DOHH2 (cell line): ENCODE data around the gene PBOV1.

ENCODE experiments used
- H3F3A ChIP-seq: fragments of 200-600 bp; sonication (generic), shearing (Covaris generic); 2 replicates; pipeline ENCODE4 v1.6.0; 2016; ENCODE audit warnings: antibody characterized with exemption, mild to moderate bottlenecking; ENCODE audit not compliant: control insufficient read depth, insufficient read depth
- H3K27ac ChIP-seq: fragments of 200-600 bp; sonication (generic); 2 replicates; pipeline ENCODE4 v1.5.1; 2014; ENCODE audit warnings: low read depth, mild to moderate bottlenecking, low read length, moderate library complexity
- H3K27me3 ChIP-seq: fragments of 200-600 bp; sonication (generic); 2 replicates; pipeline ENCODE4 v1.6.1; 2014; ENCODE audit warnings: mild to moderate bottlenecking, low read length, mixed read lengths; ENCODE audit not compliant: control insufficient read depth
- H3K36me3 ChIP-seq: fragments of 200-600 bp; sonication (generic); 2 replicates; pipeline ENCODE4 v1.6.1; 2014; ENCODE audit warnings: mild to moderate bottlenecking, low read length, moderate library complexity, mixed read lengths; ENCODE audit not compliant: control insufficient read depth
- H3K4me1 ChIP-seq: fragments of 200-600 bp; sonication (generic); 2 replicates; pipeline ENCODE4 v1.6.1; 2014; ENCODE audit warnings: mild to moderate bottlenecking, low read length, mixed read lengths; ENCODE audit not compliant: control insufficient read depth
- H3K4me2 ChIP-seq: fragments of 200-600 bp; sonication (generic); 2 replicates; pipeline ENCODE4 v1.6.0; 2014; ENCODE audit warnings: mild to moderate bottlenecking, low read length, moderate library complexity
- H3K4me3 ChIP-seq: fragments of 200-600 bp; sonication (generic); 2 replicates; pipeline ENCODE4 v1.5.1; 2014; ENCODE audit warnings: mild to moderate bottlenecking, low read length, mixed read lengths
- H3K79me2 ChIP-seq: fragments of 200-600 bp; sonication (generic); 2 replicates; pipeline ENCODE4 v1.6.1; 2014; ENCODE audit warnings: mild to moderate bottlenecking, low read length, mixed read lengths; ENCODE audit not compliant: control insufficient read depth
- H3K9me2 ChIP-seq: fragments of 200-600 bp; sonication (generic); replicated peaks from 2 replicates; pipeline ENCODE4 v1.6.1; 2014; ENCODE audit warnings: mild to moderate bottlenecking, low read length, mixed read lengths; ENCODE audit not compliant: control insufficient read depth
- H3K9me3 ChIP-seq: fragments of 200-600 bp; sonication (generic); 2 replicates; pipeline ENCODE4 v1.6.1; 2014; ENCODE audit warnings: antibody characterized with exemption, low read length, mixed read lengths; ENCODE audit not compliant: control insufficient read depth, insufficient read depth
- H4K20me1 ChIP-seq: fragments of 200-600 bp; sonication (generic); 2 replicates; pipeline ENCODE4 v1.6.0; 2014; ENCODE audit warnings: low read depth, mild to moderate bottlenecking, antibody characterized with exemption, low read length, moderate library complexity; ENCODE audit not compliant: control insufficient read depth, insufficient read depth
- EZH2phosphoT487 ChIP-seq: fragments of 200-600 bp; sonication (generic); IDR thresholded peaks from 2 replicates; pipeline ENCODE4 v1.6.1; 2017; ENCODE audit warnings: borderline replicate concordance, mild to moderate bottlenecking, antibody characterized with exemption, low read length, moderate library complexity, mixed read lengths
- TF ChIP-seq, protein P1 (sequence below): fragments of 200-600 bp; sonication (generic); IDR thresholded peaks from one replicate; pipeline ENCODE4 v1.5.1; 2014; ENCODE audit warnings: antibody characterized with exemption, mild to moderate bottlenecking, low read depth, low read length; ENCODE audit not compliant: poor library complexity, severe bottlenecking

PBOV1 gene

DNA sequence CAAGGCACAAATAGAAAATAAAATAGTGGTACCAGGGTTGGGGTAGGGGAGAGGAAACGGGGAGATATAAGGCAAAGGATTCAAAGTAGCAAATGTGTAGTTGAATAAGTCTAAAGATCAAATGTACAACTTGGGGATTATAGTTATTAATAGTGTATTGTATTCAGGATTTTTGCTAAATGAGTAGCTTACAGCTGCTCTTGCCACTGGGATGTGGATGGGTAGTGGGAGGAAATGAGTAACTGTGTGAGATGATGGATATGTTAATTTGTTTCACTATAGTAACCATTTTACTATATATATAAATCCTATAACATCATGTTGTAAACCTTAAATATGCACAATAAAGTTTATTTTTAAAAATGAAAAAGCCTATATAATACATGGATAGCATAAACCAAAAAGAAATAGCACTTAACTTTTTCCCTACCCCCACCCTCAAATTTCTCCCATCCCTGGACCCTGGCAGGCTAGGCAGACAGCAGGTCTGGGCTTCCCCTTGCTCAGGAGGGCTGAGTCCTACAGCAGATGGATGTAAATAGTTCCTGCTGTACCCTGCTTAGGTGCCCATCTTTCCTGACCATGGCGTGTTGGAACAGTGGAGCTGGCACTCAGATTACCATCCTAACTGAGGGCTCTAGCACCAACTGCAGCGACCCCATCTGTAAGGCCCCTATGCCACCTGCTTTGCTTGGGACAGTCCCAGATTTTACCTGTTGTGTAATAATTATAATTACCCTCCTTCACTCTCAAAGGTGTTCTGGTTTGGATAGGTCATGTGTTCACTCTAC, 28.6 kb upstream of the PBOV1 start:
- Histone ChIP-seq H3K4me3 (no peak overlapping the region), H3K4me2 (no peak overlapping the region), H3K36me3 (no peaks in the 10 kb centered on the region), H3K4me1 (no peaks in the 10 kb centered on the region), H3K9me2 (no peaks in the 10 kb centered on the region), H4K20me1 (no peaks in the 10 kb centered on the region), H3K27me3 (no peaks in the 10 kb centered on the region), H3K79me2 (no peaks in the 10 kb centered on the region), H3K27ac (no peak overlapping the region), H3K9me3 (no peaks in the 10 kb centered on the region), H3F3A (no peaks in the 10 kb centered on the region)
- TF ChIP-seq, protein P1, sequence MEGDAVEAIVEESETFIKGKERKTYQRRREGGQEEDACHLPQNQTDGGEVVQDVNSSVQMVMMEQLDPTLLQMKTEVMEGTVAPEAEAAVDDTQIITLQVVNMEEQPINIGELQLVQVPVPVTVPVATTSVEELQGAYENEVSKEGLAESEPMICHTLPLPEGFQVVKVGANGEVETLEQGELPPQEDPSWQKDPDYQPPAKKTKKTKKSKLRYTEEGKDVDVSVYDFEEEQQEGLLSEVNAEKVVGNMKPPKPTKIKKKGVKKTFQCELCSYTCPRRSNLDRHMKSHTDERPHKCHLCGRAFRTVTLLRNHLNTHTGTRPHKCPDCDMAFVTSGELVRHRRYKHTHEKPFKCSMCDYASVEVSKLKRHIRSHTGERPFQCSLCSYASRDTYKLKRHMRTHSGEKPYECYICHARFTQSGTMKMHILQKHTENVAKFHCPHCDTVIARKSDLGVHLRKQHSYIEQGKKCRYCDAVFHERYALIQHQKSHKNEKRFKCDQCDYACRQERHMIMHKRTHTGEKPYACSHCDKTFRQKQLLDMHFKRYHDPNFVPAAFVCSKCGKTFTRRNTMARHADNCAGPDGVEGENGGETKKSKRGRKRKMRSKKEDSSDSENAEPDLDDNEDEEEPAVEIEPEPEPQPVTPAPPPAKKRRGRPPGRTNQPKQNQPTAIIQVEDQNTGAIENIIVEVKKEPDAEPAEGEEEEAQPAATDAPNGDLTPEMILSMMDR, result no peak
- no peak for TF ChIP-seq EZH2phosphoT487

DNA sequence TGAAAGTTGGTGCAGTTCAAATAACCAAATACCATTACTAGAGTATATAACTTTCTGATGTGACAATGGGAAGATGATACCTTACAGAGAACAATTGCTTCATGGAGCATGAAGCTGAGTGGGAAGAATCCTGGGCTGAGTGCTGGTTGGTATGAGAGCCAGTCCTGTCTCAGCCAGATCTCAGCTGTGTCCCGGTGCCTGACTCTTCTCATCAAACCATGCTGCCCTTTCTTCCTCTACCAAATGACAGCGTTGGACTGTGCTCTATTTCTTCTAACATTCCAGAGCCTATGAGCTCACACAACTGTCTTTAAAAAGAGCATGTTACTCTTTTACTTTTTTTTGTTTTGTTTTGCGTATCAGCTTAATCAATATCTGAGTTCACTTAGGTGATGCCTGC, 27.5 kb upstream of the PBOV1 start:
- Histone ChIP-seq H3K9me2 (no peaks in the 10 kb centered on the region), H4K20me1 (no peaks in the 10 kb centered on the region), H3K27me3 (no peaks in the 10 kb centered on the region), H3K36me3 (no peaks in the 10 kb centered on the region), H3K4me3 (no peak overlapping the region), H3K9me3 (no peaks in the 10 kb centered on the region), H3F3A (no peaks in the 10 kb centered on the region), H3K4me1 (no peaks in the 10 kb centered on the region), H3K4me2 (no peak overlapping the region), H3K27ac (no peak overlapping the region), H3K79me2 (no peaks in the 10 kb centered on the region)
- TF ChIP-seq, protein P1, result no peak
- no peak for TF ChIP-seq EZH2phosphoT487

DNA sequence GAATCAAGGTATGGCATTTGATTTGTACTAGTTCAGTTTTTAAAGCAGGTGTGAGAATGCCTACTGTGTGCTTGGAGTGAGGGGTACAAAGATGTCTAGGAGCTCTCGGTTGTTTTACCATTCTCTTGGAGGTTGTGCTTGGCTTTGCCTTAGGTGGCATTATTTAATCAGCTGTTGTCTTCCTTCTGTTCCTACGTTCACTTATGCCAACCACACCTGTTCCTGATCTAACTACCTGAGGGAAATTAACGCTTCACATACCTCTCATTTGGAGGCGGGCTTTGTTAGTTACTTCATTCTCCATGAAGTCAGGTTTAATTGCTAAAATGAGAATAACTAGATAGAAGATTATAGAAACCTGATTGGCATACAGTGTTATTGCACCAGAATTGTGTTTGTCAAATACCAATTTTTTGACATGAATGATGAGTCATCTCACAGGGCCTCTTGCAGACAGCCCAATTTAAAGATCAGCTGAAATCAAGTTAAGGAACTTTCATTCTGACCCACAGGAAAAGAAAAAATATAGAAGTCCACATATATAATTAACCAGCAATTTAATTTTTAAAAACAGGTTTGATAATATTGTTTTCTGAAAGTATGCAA, 24.8 kb upstream of the PBOV1 start:
- Histone ChIP-seq H3K27ac (no peak overlapping the region), H3K27me3 (no peaks in the 10 kb centered on the region), H3K4me2 (no peak overlapping the region), H3K9me2 (no peaks in the 10 kb centered on the region), H3K4me3 (no peak overlapping the region), H3K9me3 (no peaks in the 10 kb centered on the region), H3F3A (no peaks in the 10 kb centered on the region), H3K79me2 (no peaks in the 10 kb centered on the region), H3K36me3 (no peaks in the 10 kb centered on the region), H3K4me1 (no peaks in the 10 kb centered on the region), H4K20me1 (no peaks in the 10 kb centered on the region)
- TF ChIP-seq, protein P1, result no peak
- TF ChIP-seq EZH2phosphoT487, result no peak
